Ishikawa (cell line): ENCODE data around the gene RNF213.

Experiments used
- CEBPB ChIP-seq: IDR thresholded peaks from 2 replicates; pipeline ENCODE4 v1.6.1; 2012
- CREB1 ChIP-seq: IDR thresholded peaks from 2 replicates; pipeline ENCODE4 v1.6.1; 2012; ENCODE audit warnings: low read depth
- EGR1 ChIP-seq: IDR thresholded peaks from 2 replicates; pipeline ENCODE4 v1.6.1; 2012
- EP300 ChIP-seq: IDR thresholded peaks from 2 replicates; pipeline ENCODE4 v1.6.1; 2012; ENCODE audit warnings: borderline replicate concordance
- FOXM1 ChIP-seq: IDR thresholded peaks from 2 replicates; pipeline ENCODE4 v1.6.1; 2012; ENCODE audit warnings: low read depth, borderline replicate concordance
- NFIC ChIP-seq: IDR thresholded peaks from 2 replicates; pipeline ENCODE4 v1.6.1; 2012
- RAD21 ChIP-seq: IDR thresholded peaks from 2 replicates; pipeline ENCODE4 v1.6.1; 2012; ENCODE audit warnings: low read depth
- REST ChIP-seq: IDR thresholded peaks from 2 replicates; pipeline ENCODE4 v1.6.1; 2012; ENCODE audit warnings: low read depth, mild to moderate bottlenecking
- TAF1 ChIP-seq: IDR thresholded peaks from 2 replicates; pipeline ENCODE4 v1.6.1; 2012; ENCODE audit warnings: low read depth, mild to moderate bottlenecking
- TCF12 ChIP-seq: IDR thresholded peaks from 2 replicates; pipeline ENCODE4 v1.6.1; 2012; ENCODE audit warnings: low read depth
- TEAD4 ChIP-seq: IDR thresholded peaks from 2 replicates; pipeline ENCODE4 v1.6.1; 2012
- YY1 ChIP-seq: IDR thresholded peaks from 2 replicates; pipeline ENCODE4 v1.6.1; 2012; ENCODE audit warnings: low read depth
- ZBTB7A ChIP-seq: IDR thresholded peaks from 2 replicates; pipeline ENCODE4 v1.6.1; 2012; ENCODE audit warnings: low read depth
- TF ChIP-seq, protein P1 (sequence below): IDR thresholded peaks from 2 replicates; pipeline ENCODE4 v1.6.1; 2012
- TF ChIP-seq, protein P2 (sequence below): IDR thresholded peaks from 2 replicates; pipeline ENCODE4 v1.6.1; 2012

The RNF213 gene

DNA sequence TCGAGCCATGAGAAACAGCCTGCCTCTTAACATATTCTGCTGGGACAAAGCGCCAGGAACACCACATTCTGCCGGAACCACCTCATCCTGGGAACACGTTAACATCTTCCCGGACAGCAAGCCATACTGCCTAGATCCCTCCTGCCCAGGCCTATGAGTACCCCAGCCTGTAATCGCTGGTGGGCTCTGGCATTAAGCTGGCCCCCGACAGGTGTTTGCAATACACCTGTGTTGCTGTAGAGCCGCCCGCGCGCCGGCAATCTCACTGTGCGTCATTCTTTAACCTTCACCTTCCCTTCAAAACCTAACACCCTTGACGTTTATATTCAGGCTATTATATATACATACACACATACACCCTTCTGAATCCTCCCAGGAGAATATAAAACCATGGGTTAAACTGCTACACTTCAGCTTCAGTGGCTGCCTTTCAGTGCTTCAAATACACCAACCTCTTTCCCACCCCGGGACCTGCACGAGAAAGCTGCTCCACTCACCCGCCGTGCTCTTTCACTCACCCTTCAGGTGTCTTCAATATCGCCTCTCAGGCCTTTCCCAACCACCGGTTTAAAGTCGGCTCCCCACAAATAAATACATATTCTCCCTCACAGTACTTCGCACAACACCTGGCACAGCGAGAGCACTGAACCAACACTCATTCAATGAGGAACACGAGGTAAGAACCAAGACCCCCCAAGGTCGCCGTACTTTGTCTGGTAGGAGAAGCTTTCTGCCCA, 153.3 kb downstream of the RNF213 start:
- TF ChIP-seq, protein P1, sequence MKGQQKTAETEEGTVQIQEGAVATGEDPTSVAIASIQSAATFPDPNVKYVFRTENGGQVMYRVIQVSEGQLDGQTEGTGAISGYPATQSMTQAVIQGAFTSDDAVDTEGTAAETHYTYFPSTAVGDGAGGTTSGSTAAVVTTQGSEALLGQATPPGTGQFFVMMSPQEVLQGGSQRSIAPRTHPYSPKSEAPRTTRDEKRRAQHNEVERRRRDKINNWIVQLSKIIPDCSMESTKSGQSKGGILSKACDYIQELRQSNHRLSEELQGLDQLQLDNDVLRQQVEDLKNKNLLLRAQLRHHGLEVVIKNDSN: no peak
- no peak for TF ChIP-seq CEBPB
- TF ChIP-seq FOXM1: no peak

GRCh38 chr17:80414508-80414802, 153.8 kb downstream of the RNF213 start:
- TF ChIP-seq FOXM1 (no peak), EP300 (no peak), YY1 (no peak), EGR1 (no peak), CEBPB (no peak), REST (no peak), TAF1 (no peak), CREB1 (no peak), ZBTB7A (no peak), TCF12 (no peak), TEAD4 (no peak), NFIC (no peak), RAD21 (no peak)
- TF ChIP-seq, protein P1: no peak
- TF ChIP-seq, protein P2, sequence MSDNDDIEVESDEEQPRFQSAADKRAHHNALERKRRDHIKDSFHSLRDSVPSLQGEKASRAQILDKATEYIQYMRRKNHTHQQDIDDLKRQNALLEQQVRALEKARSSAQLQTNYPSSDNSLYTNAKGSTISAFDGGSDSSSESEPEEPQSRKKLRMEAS: no peak

DNA sequence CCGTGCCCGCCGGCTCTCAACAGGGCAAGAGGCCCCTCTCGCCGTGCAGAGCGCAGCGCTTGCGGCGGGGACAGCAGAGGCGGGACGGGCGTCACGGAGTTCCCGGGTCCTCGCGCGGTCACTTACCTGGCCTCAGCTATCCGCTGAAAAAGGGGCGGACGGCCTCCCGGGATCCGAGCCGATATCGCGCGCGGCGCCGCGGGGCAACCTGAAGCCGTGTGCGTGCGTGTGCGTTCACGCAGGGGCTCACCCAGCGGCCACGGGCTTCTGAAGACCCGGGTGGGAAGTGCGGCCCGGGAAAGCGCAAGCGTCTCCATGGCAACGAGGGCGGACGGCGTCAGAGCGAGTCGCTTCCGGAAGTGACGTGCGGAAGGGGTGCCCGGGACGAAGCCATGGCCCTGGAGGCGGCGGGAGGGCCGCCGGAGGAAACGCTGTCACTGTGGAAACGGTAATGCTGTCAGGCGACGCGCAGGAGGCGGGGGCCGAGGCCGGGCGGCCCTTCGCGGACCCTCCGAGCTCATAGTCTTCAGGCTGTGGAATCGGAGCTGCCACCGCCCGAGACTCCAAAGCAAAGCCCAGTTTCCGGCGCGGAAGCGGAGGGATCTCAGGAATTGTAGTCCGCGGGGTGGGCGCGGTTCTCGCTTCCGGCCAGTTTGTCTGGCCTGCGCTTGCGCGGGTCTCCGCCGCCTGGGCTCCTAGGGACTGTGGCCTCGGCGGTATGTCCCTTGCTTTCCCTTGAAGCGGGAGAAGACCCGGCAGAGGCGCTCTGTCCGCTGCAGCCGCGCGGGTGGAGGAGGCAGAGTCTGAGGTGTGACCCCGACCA, 154.4 kb downstream of the RNF213 start, which contains the start of gene ENDOV:
Gene ENDOV (plus strand): TSS at position 365 of the 823 bp plus-strand sequence. CDS start 28 bp downstream, at position 393.
- TF ChIP-seq, protein P1: no peak
- TF ChIP-seq FOXM1: 0 out of 2 replicates have a peak, but pooled peaks have one; percentile 21
- TF ChIP-seq REST: no peak
- peak; percentile 9; the same call in 1 of the 2 replicates for TF ChIP-seq CEBPB
- TF ChIP-seq YY1: peak; percentile 79
- no peak; the same call in 1 of the 2 replicates for TF ChIP-seq ZBTB7A
- TF ChIP-seq CREB1: peak; percentile 90
- TF ChIP-seq RAD21: no peak
- no peak for TF ChIP-seq NFIC
- TF ChIP-seq EGR1: peak; percentile 9; the same call in 1 of the 2 replicates
- peak; percentile 10; the same call in 1 of the 2 replicates for TF ChIP-seq TEAD4
- peak; percentile 42; the same call in 1 of the 2 replicates for TF ChIP-seq TCF12
- peak; percentile 30; the same call in 1 of the 2 replicates for TF ChIP-seq EP300
- TF ChIP-seq, protein P2: no peak; the same call in 1 of the 2 replicates
- peak; percentile 75 for TF ChIP-seq TAF1

DNA sequence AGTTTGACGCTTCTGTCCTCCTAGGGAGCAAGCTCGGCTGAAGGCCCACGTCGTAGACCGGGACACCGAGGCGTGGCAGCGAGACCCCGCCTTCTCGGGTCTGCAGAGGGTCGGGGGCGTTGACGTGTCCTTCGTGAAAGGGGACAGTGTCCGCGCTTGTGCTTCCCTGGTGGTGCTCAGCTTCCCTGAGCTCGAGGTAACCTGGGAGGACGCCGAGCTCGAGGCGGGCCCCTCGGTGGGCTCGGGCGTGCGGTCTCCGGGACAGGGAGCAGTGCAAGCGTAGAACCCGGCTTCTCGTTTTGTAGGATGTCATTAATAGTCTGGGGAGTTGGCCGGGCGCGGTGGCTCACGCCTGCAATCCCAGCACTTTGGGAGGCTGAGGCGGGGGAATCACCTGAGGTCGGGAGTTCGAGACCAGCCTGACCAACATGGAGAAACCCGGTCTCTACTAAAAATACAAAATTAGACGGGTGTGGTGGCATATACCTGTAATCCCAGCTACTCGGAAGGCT, 155.0 kb downstream of the RNF213 start:
- TF ChIP-seq CREB1 (no peak), EGR1 (no peak), ZBTB7A (peak; percentile 90; the same call in 1 of the 2 replicates)
- TF ChIP-seq, protein P2: no peak
